Gastroesophageal sphincter (tissue), 4 donors: Measurements from ENCODE around the gene TRIM54. TPM values are rescaled to one million over a fixed set of nuclear protein-coding genes. Genes with fewer than 3 reads are reported as not detected.
A peak's percentile ranks its signal among the peaks of the same experiment; 100 is the strongest.

Source experiments
- ATAC-seq: fragments of 150-250 bp; one replicate; pipeline ENCODE4 v1.9.1; 2016; ENCODE audit warnings: mild to moderate bottlenecking, moderate library complexity
- H3K27ac ChIP-seq, 4 donors: fragments of 200-600 bp; sonication (generic) in 3 of 4; 1 replicate in 3 of 4; 2 replicates in 1 of 4; pipeline ENCODE4 v1.5.1; 2016 to 2019
- H3K27me3 ChIP-seq: fragments of 200-600 bp; sonication (generic); one replicate; pipeline ENCODE4 v1.5.1; 2019
- H3K36me3 ChIP-seq, 2 donors: fragments of 200-600 bp; sonication (generic); one replicate each; pipeline ENCODE4 v1.5.1; 2019; ENCODE audit warnings: control low read depth in 1 of 2
- H3K4me1 ChIP-seq, 3 donors: fragments of 200-600 bp; sonication (generic); 1 replicate in 2 of 3; 2 replicates in 1 of 3; pipeline ENCODE4 v1.5.1; 2016 to 2019; ENCODE audit warnings: control low read depth in 2 of 3
- H3K4me3 ChIP-seq, 2 donors: fragments of 200-600 bp; sonication (generic); one replicate each; pipeline ENCODE4 v1.5.1; 2019; ENCODE audit warnings: mild to moderate bottlenecking in 1 of 2, moderate library complexity in 1 of 2
- H3K9me3 ChIP-seq, 3 donors: fragments of 200-600 bp; sonication (generic); one replicate each; pipeline ENCODE4 v1.5.1; 2017 to 2019; ENCODE audit warnings: control low read depth in 2 of 3
- CTCF ChIP-seq, 4 experiments: fragments of 200-600 bp in 2 of 4; fragments of 450-650 bp in 2 of 4; sonication (generic) in 1 of 4; IDR thresholded peaks; one replicate each; pipeline ENCODE4 v1.5.1; 2017 to 2019; ENCODE audit warnings: antibody characterized with exemption in 4 of 4, mild to moderate bottlenecking in 2 of 4, moderate library complexity in 2 of 4
- EP300 ChIP-seq: sonication (generic); formaldehyde crosslinking; IDR thresholded peaks from one replicate; pipeline ENCODE4 v1.6.1; 2017; ENCODE audit warnings: antibody characterized with exemption, mild to moderate bottlenecking
- POLR2A ChIP-seq, 2 donors: fragments of 450-650 bp; IDR thresholded peaks; one replicate each; pipeline ENCODE4 v1.6.1; 2017; ENCODE audit warnings: antibody characterized with exemption in 2 of 2, mild to moderate bottlenecking in 2 of 2, moderate library complexity in 1 of 2
- POLR2AphosphoS5 ChIP-seq: sonication (generic); formaldehyde crosslinking; IDR thresholded peaks from one replicate; pipeline ENCODE4 v1.6.1; 2017; ENCODE audit warnings: antibody characterized with exemption
- WGBS, 2 donors: methylation state at CpG; one replicate each; pipeline ENCODE4 v1.1.5; 2018; ENCODE audit warnings: low coverage in 1 of 2; 5-methylcytosine and 5-hydroxymethylcytosine counted together
- total RNA-seq, 4 donors: library from RNA; depleted of rRNA; stranded (reverse); fragments of >200 nt; gene quantifications; one replicate each; pipeline ENCODE4 v1.1.0, GENCODE V29; 2016

Gene TRIM54
- total RNA-seq, 4 donors from 2014 or later, result 0.15 to 0.31 TPM; not detected in 2

- H3K4me3 ChIP-seq, result no peak overlapping the region
- no peak for ATAC-seq
- peaks cover 60% of the 10 kb centered on the region for H3K27me3 ChIP-seq
These were observed 24.5 kb downstream of the TRIM54 start for GRCh38 chr2:27306573-27307286.

GRCh38 chr2:27307287-27307544, 25.0 kb downstream of the TRIM54 start:
- no CpG with 5 or more reads among the region's 14 CpGs for WGBS, 2 donors

More at GRCh38 chr2:27306573-27307286, 24.5 kb downstream of the TRIM54 start:
- no peak for TF ChIP-seq POLR2AphosphoS5
- TF ChIP-seq EP300, result no peak
- TF ChIP-seq POLR2A (IDR thresholded peaks at IDR 0.05), result no peak
- TF ChIP-seq CTCF (IDR thresholded peaks at IDR 0.05), result no peak
- WGBS, 2 donors, result no CpG with 5 or more reads among the region's 51 CpGs
- H3K4me1 ChIP-seq, result peaks cover 0 to 32% (median 15%) of the 10 kb centered on the region in 3 donors
- peaks cover 0 to 39% of the 10 kb centered on the region in 2 donors for H3K36me3 ChIP-seq
- H3K9me3 ChIP-seq, result no peaks in the 10 kb centered on the region
- no peak overlapping the region for H3K27ac ChIP-seq

GRCh38 chr2:27307545-27308358, 25.5 kb downstream of the TRIM54 start:
- peaks cover 0 to 32% (median 15%) of the 10 kb centered on the region in 3 donors for H3K4me1 ChIP-seq
- TF ChIP-seq POLR2A (IDR thresholded peaks at IDR 0.05) (no peak), EP300 (no peak), POLR2AphosphoS5 (no peak), CTCF (IDR thresholded peaks at IDR 0.05) (no peak)
- H3K27me3 ChIP-seq, result peaks cover 60% of the 10 kb centered on the region
- no peak overlapping the region for H3K27ac ChIP-seq
- WGBS, 2 donors, result no CpG with 5 or more reads among the region's 75 CpGs
- no peaks in the 10 kb centered on the region for H3K9me3 ChIP-seq
- no peak overlapping the region for H3K4me3 ChIP-seq
- H3K36me3 ChIP-seq, result peaks cover 0 to 49% of the 10 kb centered on the region in 2 donors
- ATAC-seq, result peak; percentile 9

More at GRCh38 chr2:27307287-27307544, 25.0 kb downstream of the TRIM54 start:
- H3K27ac ChIP-seq, result no peak overlapping the region
- H3K9me3 ChIP-seq, result no peaks in the 10 kb centered on the region
- peaks cover 0 to 32% (median 15%) of the 10 kb centered on the region in 3 donors for H3K4me1 ChIP-seq
- H3K27me3 ChIP-seq, result peaks cover 60% of the 10 kb centered on the region
- H3K36me3 ChIP-seq, result peaks cover 0 to 44% of the 10 kb centered on the region in 2 donors
- no peak overlapping the region for H3K4me3 ChIP-seq
- ATAC-seq, result no peak
- TF ChIP-seq POLR2AphosphoS5 (no peak), CTCF (IDR thresholded peaks at IDR 0.05) (no peak), EP300 (no peak), POLR2A (IDR thresholded peaks at IDR 0.05) (no peak)

- no peak within 1 kb of the TSS for H3K27ac ChIP-seq
- TF ChIP-seq POLR2AphosphoS5 (no peak), EP300 (no peak), CTCF (IDR thresholded peaks at IDR 0.05) (no peak), POLR2A (IDR thresholded peaks at IDR 0.05) (no peak)
- H3K4me1 ChIP-seq, result peaks cover 0 to 26% (median 15%) of the 10 kb centered on the region in 3 donors
- H3K27me3 ChIP-seq, result peaks cover 60% of the 10 kb centered on the region
- no peaks in the 10 kb centered on the region for H3K9me3 ChIP-seq
- no peak within 1 kb of the TSS for H3K4me3 ChIP-seq
- peaks cover 0 to 55% of the 10 kb centered on the region in 2 donors for H3K36me3 ChIP-seq
- WGBS, 2 donors, result 15 to 56% methylated on average over 3 to 10 of the region's 25 CpGs
- ATAC-seq, result peak; percentile 17
These were observed 26.2 kb downstream of the TRIM54 start, which contains the start of gene UCN for GRCh38 chr2:27308359-27308881. Gene UCN, minus strand, starts transcription at chr2:27308445. Its CDS starts 550 bp downstream, at chr2:27307895.
